H9 (cell line): Measurements from ENCODE around the gene SVOP. TPM values are rescaled to one million over a fixed set of nuclear protein-coding genes. Genes with fewer than 3 reads are reported as not detected.

ENCODE experiments used
- DNase-seq: peaks from one replicate; pipeline ENCODE4 v3.0.0-alpha.2; 2017
- H2AFZ ChIP-seq: one replicate; pipeline ENCODE4 v1.6.1; 2013; ENCODE audit warnings: mild to moderate bottlenecking, low read length, control low read depth, moderate library complexity
- H2AK5ac ChIP-seq: 2 replicates; pipeline ENCODE4 v1.6.1; 2013; ENCODE audit warnings: low read length, control low read depth, mixed read lengths; ENCODE audit not compliant: insufficient read length
- H2BK120ac ChIP-seq: one replicate; pipeline ENCODE4 v1.6.1; 2013; ENCODE audit warnings: low read depth, mild to moderate bottlenecking, low read length, control low read depth, inconsistent platforms; ENCODE audit not compliant: poor library complexity, severe bottlenecking
- H2BK12ac ChIP-seq: 2 replicates; pipeline ENCODE4 v1.6.1; 2013; ENCODE audit warnings: low read length, control low read depth, mixed read lengths, low read depth; ENCODE audit not compliant: insufficient read length
- H2BK15ac ChIP-seq: 2 replicates; pipeline ENCODE4 v1.6.1; 2013; ENCODE audit warnings: low read depth, low read length, control low read depth
- H2BK20ac ChIP-seq: one replicate; pipeline ENCODE4 v1.6.1; 2013; ENCODE audit warnings: low read depth, mild to moderate bottlenecking, low read length, control low read depth, inconsistent platforms; ENCODE audit not compliant: poor library complexity, severe bottlenecking
- H2BK5ac ChIP-seq: 2 replicates; pipeline ENCODE4 v1.6.1; 2013; ENCODE audit warnings: low read length, control low read depth, mixed read lengths; ENCODE audit not compliant: insufficient read length
- H3K14ac ChIP-seq: 2 replicates; pipeline ENCODE4 v1.6.1; 2013; ENCODE audit warnings: low read length, control low read depth; ENCODE audit not compliant: insufficient read depth
- H3K18ac ChIP-seq: 2 replicates; pipeline ENCODE4 v1.6.1; 2013; ENCODE audit warnings: low read depth, mild to moderate bottlenecking, mixed read lengths, low read length, control low read depth; ENCODE audit not compliant: insufficient read length
- H3K23ac ChIP-seq: 2 replicates; pipeline ENCODE4 v1.6.1; 2013; ENCODE audit warnings: low read length, control low read depth, mixed read lengths, low read depth; ENCODE audit not compliant: insufficient read length
- H3K23me2 ChIP-seq: 2 replicates; pipeline ENCODE4 v1.6.1; 2013; ENCODE audit warnings: low read depth, mild to moderate bottlenecking, mixed read lengths, low read length, control low read depth; ENCODE audit not compliant: insufficient read length, poor library complexity, severe bottlenecking
- H3K27ac ChIP-seq: 2 replicates; pipeline ENCODE4 v1.5.1; 2013; ENCODE audit warnings: low read length, control low read depth, mixed read lengths, low read depth; ENCODE audit not compliant: insufficient read length
- H3K27me3 ChIP-seq: 2 replicates; pipeline ENCODE4 v1.6.1; 2013; ENCODE audit warnings: low read length, control low read depth, inconsistent platforms; ENCODE audit not compliant: insufficient read depth
- H3K4ac ChIP-seq: 2 replicates; pipeline ENCODE4 v1.6.1; 2013; ENCODE audit warnings: low read depth, mild to moderate bottlenecking, control low read depth, inconsistent platforms, low read length, moderate library complexity
- H3K4me1 ChIP-seq: 2 replicates; pipeline ENCODE4 v1.6.1; 2013; ENCODE audit warnings: low read length, control low read depth, inconsistent platforms; ENCODE audit not compliant: insufficient read depth
- H3K4me2 ChIP-seq: 2 replicates; pipeline ENCODE4 v1.6.1; 2013; ENCODE audit warnings: low read length, control low read depth, mixed read lengths; ENCODE audit not compliant: insufficient read length, insufficient read depth
- H3K56ac ChIP-seq: 2 replicates; pipeline ENCODE4 v1.6.1; 2013; ENCODE audit warnings: low read depth, mild to moderate bottlenecking, mixed read lengths, low read length, control low read depth; ENCODE audit not compliant: insufficient read length
- H3K79me1 ChIP-seq: 2 replicates; pipeline ENCODE4 v1.6.1; 2013; ENCODE audit warnings: low read depth, mild to moderate bottlenecking, moderate library complexity, low read length, control low read depth, inconsistent platforms; ENCODE audit not compliant: insufficient read depth, poor library complexity, severe bottlenecking
- H3K79me2 ChIP-seq: 2 replicates; pipeline ENCODE4 v1.6.1; 2013; ENCODE audit warnings: low read length, control low read depth, inconsistent platforms; ENCODE audit not compliant: insufficient read depth
- H3K9ac ChIP-seq: 2 replicates; pipeline ENCODE4 v1.6.1; 2013; ENCODE audit warnings: low read length, control low read depth, mixed read lengths; ENCODE audit not compliant: insufficient read length; ENCODE audit errors: extremely low read depth
- H3K9me3 ChIP-seq: one replicate; pipeline ENCODE4 v1.6.1; 2013; ENCODE audit warnings: low read depth, low read length, inconsistent platforms; ENCODE audit not compliant: control insufficient read depth
- H3T11ph ChIP-seq: one replicate; pipeline ENCODE4 v1.6.1; 2013; ENCODE audit warnings: mild to moderate bottlenecking, low read length, control low read depth, inconsistent platforms
- H4K20me1 ChIP-seq: one replicate; pipeline ENCODE4 v1.6.1; 2013; ENCODE audit not compliant: control insufficient read depth, insufficient read length, insufficient read depth
- H4K5ac ChIP-seq: 2 replicates; pipeline ENCODE4 v1.6.1; 2013; ENCODE audit warnings: low read depth, mild to moderate bottlenecking, mixed read lengths, low read length, control low read depth; ENCODE audit not compliant: insufficient read length
- H4K8ac ChIP-seq: replicated peaks from 2 replicates; pipeline ENCODE4 v1.6.1; 2013; ENCODE audit warnings: low read length, control low read depth, mixed read lengths, low read depth; ENCODE audit not compliant: insufficient read length
- H4K91ac ChIP-seq: 2 replicates; pipeline ENCODE4 v1.6.1; 2013; ENCODE audit warnings: low read depth, mild to moderate bottlenecking, moderate library complexity, mixed read lengths, low read length, control low read depth; ENCODE audit not compliant: insufficient read length
- H3K27ac Mint-ChIP-seq, 3 experiments: 2 replicates in 2 of 3; 3 replicates in 1 of 3; pipeline ENCODE4 v1.8.0; 2020 to 2021; ENCODE audit warnings: mixed read lengths in 3 of 3, mild to moderate bottlenecking in 1 of 3, moderate library complexity in 1 of 3
- H3K27me3 Mint-ChIP-seq: 2 replicates; pipeline ENCODE4 v1.8.0; 2021; ENCODE audit warnings: low read depth, mild to moderate bottlenecking, moderate library complexity, mixed read lengths
- H3K36me3 Mint-ChIP-seq, 3 experiments: 2 replicates in 2 of 3; 3 replicates in 1 of 3; pipeline ENCODE4 v1.8.0; 2020 to 2021; ENCODE audit warnings: low read depth in 3 of 3, mixed read lengths in 3 of 3; ENCODE audit not compliant: insufficient read depth in 1 of 3
- H3K4me1 Mint-ChIP-seq, 2 experiments: 2 replicates each; pipeline ENCODE4 v1.8.0; 2020; ENCODE audit warnings: mixed read lengths in 2 of 2
- H3K4me3 Mint-ChIP-seq, 2 experiments: 2 replicates in 1 of 2; 3 replicates in 1 of 2; pipeline ENCODE4 v1.8.0; 2020 to 2021; ENCODE audit warnings: mild to moderate bottlenecking in 2 of 2, mixed read lengths in 2 of 2, moderate library complexity in 1 of 2
- H3K9me3 Mint-ChIP-seq, 2 experiments: 2 replicates in 1 of 2; 3 replicates in 1 of 2; pipeline ENCODE4 v1.8.0; 2020; ENCODE audit warnings: mild to moderate bottlenecking in 2 of 2, mixed read lengths in 2 of 2, moderate library complexity in 1 of 2
- CTCF ChIP-seq: fragments of 200-600 bp; sonication (generic); conservative IDR thresholded peaks from 3 replicates; pipeline ENCODE4 v1.8.0; 2021; ENCODE audit warnings: antibody characterized with exemption, mild to moderate bottlenecking
- WGBS: extraction: QIAGEN DNeasy Blood & Tissue Kit; methylation state at CpG from one replicate; pipeline ENCODE4 v1.1.7; 2013; ENCODE audit warnings: missing lambda C conversion rate, low lambda C conversion rate, mixed read lengths; ENCODE audit not compliant: insufficient read length; ENCODE audit errors: extremely low coverage; 5-methylcytosine and 5-hydroxymethylcytosine counted together
- total RNA-seq: library from RNA; stranded (reverse); gene quantifications from 2 replicates; pipeline ENCODE4 v1.2.1, GENCODE V29; 2021

Gene SVOP
- total RNA-seq, 1 experiment from 2014 or later, result 0.15 TPM

GRCh38 chr12:108899145-108899544, 121.7 kb downstream of the SVOP start:
- no peak overlapping the region for H3K4me3 Mint-ChIP-seq
- H3K27ac Mint-ChIP-seq, result no peak overlapping the region
- Histone ChIP-seq H3T11ph (no peak overlapping the region), H4K20me1 (no peaks in the 10 kb centered on the region), H2BK20ac (no peak overlapping the region), H3K27ac (no peak overlapping the region), H3K9me3 (no peaks in the 10 kb centered on the region), H3K23ac (no peak overlapping the region), H2BK120ac (no peak overlapping the region), H3K56ac (no peak overlapping the region), H2AK5ac (no peak overlapping the region), H3K18ac (no peak overlapping the region), H3K79me2 (no peaks in the 10 kb centered on the region), H3K23me2 (no peaks in the 10 kb centered on the region), H3K4me2 (no peak overlapping the region), H3K4ac (no peak overlapping the region), H4K91ac (no peak overlapping the region), H3K4me1 (no peaks in the 10 kb centered on the region; the same call in 1 of the 2 replicates), H3K14ac (no peak overlapping the region), H4K5ac (no peak overlapping the region), H2BK15ac (no peak overlapping the region), H2BK12ac (no peak overlapping the region), H3K27me3 (no peaks in the 10 kb centered on the region), H3K9ac (no peak overlapping the region), H2AFZ (no peak overlapping the region), H2BK5ac (no peak overlapping the region), H3K79me1 (no peaks in the 10 kb centered on the region), H4K8ac (no peak overlapping the region)
- H3K9me3 Mint-ChIP-seq, result peaks cover 2 to 7% of the 10 kb centered on the region in 2 experiments; a peak in 3 of 5 replicates
- no CpG with 5 or more reads among the region's 5 CpGs for WGBS
- no peak for DNase-seq
- H3K4me1 Mint-ChIP-seq, result no peaks in the 10 kb centered on the region
- H3K36me3 Mint-ChIP-seq, result peaks cover 0 to 3% (median 0%) of the 10 kb centered on the region in 3 experiments; a peak in 2 of 7 replicates
- peaks cover 10% of the 10 kb centered on the region for H3K27me3 Mint-ChIP-seq
- TF ChIP-seq CTCF, result no peak
